KG1 (cell line): ENCODE data around the gene NHEJ1.

Experiments
- DNase-seq: peaks from one replicate; lab custom pipeline; 2025; lab: John Stamatoyannopoulos, UW

The NHEJ1 gene

DNA sequence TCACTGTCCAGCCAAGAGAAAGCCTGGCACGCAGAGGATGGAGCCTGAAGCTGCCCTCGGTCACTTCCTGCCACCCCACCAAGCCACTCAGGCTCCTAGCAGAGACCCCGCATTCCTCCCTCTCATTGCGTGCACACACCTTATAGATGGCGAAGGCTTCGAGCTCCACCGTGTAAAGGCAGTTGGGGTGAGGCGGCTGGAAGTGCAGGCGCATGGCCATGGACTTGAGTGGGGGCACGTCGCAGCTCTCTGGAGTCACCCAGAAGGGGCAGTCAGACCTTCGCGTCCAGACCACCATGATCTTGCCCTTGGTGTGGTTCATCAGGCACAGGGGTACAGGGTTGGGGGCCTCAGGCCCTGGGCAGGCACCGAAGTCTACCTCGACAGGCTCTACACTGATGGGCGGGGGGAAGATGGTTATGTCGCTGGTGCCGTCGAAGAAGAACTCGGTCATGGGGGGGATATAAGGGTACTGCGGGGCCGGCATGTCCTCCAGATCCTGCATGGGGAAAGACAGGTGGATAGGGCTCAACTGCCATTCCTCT is 133.0 kb downstream of the NHEJ1 start:
- no peak for DNase-seq

DNA sequence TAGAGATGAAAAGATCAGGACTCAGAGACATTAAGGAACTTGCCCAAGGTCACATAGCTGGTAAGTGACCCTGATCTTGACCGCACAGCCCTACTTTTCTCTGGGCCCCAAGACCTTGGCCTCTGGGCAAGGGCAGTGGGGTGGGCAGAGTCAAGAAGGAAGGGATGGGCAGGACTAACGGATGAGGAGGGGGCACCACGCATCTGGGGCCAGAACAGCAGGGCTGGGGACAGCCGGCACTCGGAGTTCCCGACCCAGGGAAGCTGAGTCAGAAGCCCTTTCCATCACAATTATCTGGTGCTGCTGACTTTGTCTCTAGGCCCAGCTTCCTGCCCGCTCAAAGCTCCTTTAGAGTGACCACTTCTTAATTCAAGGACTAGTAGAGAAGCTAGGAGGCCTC is 133.7 kb downstream of the NHEJ1 start:
- DNase-seq: no peak

DNA sequence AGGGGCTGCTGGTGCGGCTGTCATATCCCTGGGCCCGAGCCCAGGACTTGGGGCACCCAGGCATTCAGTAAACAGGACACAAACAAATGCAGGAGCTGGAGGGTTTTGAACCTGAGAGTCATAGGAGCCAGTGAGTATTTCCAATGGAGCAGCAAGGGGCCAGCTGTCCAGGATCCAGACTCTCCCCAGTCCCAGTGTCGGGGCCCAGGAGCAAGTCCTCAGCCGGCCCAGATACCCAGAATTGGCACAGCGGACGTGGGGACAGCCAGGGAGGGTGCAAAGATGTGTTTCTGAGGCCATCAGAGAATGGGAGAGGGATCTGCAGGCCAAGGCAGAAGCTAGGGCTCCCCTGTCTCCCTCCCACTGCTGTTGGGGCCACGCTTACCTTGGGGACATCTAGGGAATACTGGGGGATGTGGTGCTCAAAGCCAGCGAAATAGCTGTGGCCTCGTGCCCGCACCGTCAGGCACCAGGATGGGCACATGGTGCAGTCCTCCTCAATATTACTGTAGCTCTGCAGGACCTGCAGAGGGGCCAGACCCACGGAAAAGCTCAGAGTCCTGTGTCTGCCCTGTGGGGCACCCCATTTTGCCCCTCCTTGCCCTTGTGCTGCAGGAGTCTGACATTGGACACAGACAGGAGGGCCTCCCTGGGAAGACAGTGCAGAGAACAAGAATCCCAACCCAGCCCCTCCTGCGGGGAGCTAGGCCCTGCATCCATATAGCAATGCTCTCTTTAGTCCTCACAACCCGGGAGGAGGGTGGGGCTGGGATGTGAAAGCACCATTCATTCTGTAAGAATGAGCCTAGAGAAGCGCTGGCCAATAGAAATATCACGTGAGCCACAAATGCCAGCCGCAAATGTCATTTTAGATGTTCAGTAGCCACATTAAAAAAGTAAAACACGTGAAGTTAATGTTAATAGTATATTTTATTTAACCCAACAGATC is 134.7 kb downstream of the NHEJ1 start:
- DNase-seq: no peak
